GM23338 (cell line): Measurements from ENCODE around the gene PARD3. TPM values are rescaled to one million over a fixed set of nuclear protein-coding genes. Genes with fewer than 3 reads are reported as not detected.

ENCODE experiments used
- ATAC-seq: fragments of 200-7000 bp; cut with Tn5 transposase; 3 replicates; pipeline ENCODE4 v1.9.1; 2020
- DNase-seq: peaks from one replicate; pipeline ENCODE4 v3.0.0-alpha.2; 2015; ENCODE audit warnings: low spot score
- H2AFZ ChIP-seq: fragments of 200-600 bp; sonication (generic); 2 replicates; pipeline ENCODE4 v1.8.0; 2016; ENCODE audit warnings: antibody characterized with exemption, mild to moderate bottlenecking, moderate library complexity
- H3F3A ChIP-seq: fragments of 200-600 bp; sonication (generic); replicated peaks from 2 replicates; pipeline ENCODE4 v1.8.0; 2017; ENCODE audit warnings: antibody characterized with exemption, mixed run types, low read depth
- H3K27ac ChIP-seq: fragments of 200-600 bp; sonication (generic); 2 replicates; pipeline ENCODE4 v1.6.1; 2016; ENCODE audit warnings: low read depth
- H3K27me3 ChIP-seq: fragments of 200-600 bp; sonication (generic); 2 replicates; pipeline ENCODE4 v1.8.0; 2016; ENCODE audit warnings: mild to moderate bottlenecking, mixed run types, moderate library complexity; ENCODE audit not compliant: insufficient read depth
- H3K36me3 ChIP-seq: fragments of 200-600 bp; sonication (generic); 2 replicates; pipeline ENCODE4 v1.8.0; 2016; ENCODE audit warnings: mild to moderate bottlenecking; ENCODE audit not compliant: insufficient read depth
- H3K4me1 ChIP-seq: fragments of 200-600 bp; sonication (generic); 2 replicates; pipeline ENCODE4 v1.8.0; 2016; ENCODE audit warnings: mild to moderate bottlenecking, moderate library complexity; ENCODE audit not compliant: insufficient read depth
- H3K4me2 ChIP-seq: fragments of 200-600 bp; sonication (generic); 2 replicates; pipeline ENCODE4 v1.7.1; 2017; ENCODE audit warnings: mixed run types
- H3K4me3 ChIP-seq: fragments of 200-600 bp; sonication (generic); 2 replicates; pipeline ENCODE4 v1.6.1; 2016; ENCODE audit warnings: mixed run types
- H3K79me2 ChIP-seq: fragments of 200-600 bp; sonication (generic); replicated peaks from 2 replicates; pipeline ENCODE4 v1.8.0; 2017; ENCODE audit warnings: mild to moderate bottlenecking; ENCODE audit not compliant: insufficient read depth
- H3K9me2 ChIP-seq: fragments of 200-600 bp; sonication (generic); 2 replicates; pipeline ENCODE4 v1.8.0; 2017; ENCODE audit not compliant: insufficient read depth
- H4K20me1 ChIP-seq: fragments of 200-600 bp; sonication (generic); replicated peaks from 2 replicates; pipeline ENCODE4 v1.8.0; 2017; ENCODE audit warnings: mild to moderate bottlenecking; ENCODE audit not compliant: insufficient read depth
- H3K27ac Mint-ChIP-seq: 2 replicates; pipeline ENCODE4 v1.8.0; 2020; ENCODE audit warnings: inconsistent platforms, mild to moderate bottlenecking, moderate library complexity, mixed read lengths
- H3K27me3 Mint-ChIP-seq: 3 replicates; pipeline ENCODE4 v1.8.0; 2022; ENCODE audit warnings: low read depth, mild to moderate bottlenecking, moderate library complexity, mixed read lengths, inconsistent platforms; ENCODE audit not compliant: insufficient read depth, poor library complexity
- H3K36me3 Mint-ChIP-seq: 3 replicates; pipeline ENCODE4 v1.8.0; 2021; ENCODE audit warnings: low read depth, mild to moderate bottlenecking, inconsistent platforms, moderate library complexity, mixed read lengths
- H3K4me1 Mint-ChIP-seq: 3 replicates; pipeline ENCODE4 v1.8.0; 2020; ENCODE audit warnings: mild to moderate bottlenecking, inconsistent platforms, mixed read lengths
- H3K4me3 Mint-ChIP-seq: 3 replicates; pipeline ENCODE4 v1.8.0; 2021; ENCODE audit warnings: moderate library complexity, mild to moderate bottlenecking, inconsistent platforms, mixed read lengths
- H3K9me3 Mint-ChIP-seq: 3 replicates; pipeline ENCODE4 v1.8.0; 2020; ENCODE audit warnings: moderate library complexity, mild to moderate bottlenecking, inconsistent platforms, mixed read lengths
- CTCF ChIP-seq, 2 experiments: fragments of 200-600 bp in 1 of 2; sonication (generic) in 1 of 2; conservative IDR thresholded peaks; 2 replicates each; pipeline versions ENCODE4 v1.5.1 to v1.6.1; 2016 to 2017; ENCODE audit warnings: antibody characterized with exemption in 2 of 2, low read depth in 2 of 2, mild to moderate bottlenecking in 2 of 2, moderate library complexity in 1 of 2
- EZH2 ChIP-seq: fragments of 200-600 bp; sonication (generic); IDR thresholded peaks from one replicate; pipeline ENCODE4 v1.8.0; 2017; ENCODE audit warnings: antibody characterized with exemption, mild to moderate bottlenecking, low read depth; ENCODE audit not compliant: unreplicated experiment
- JUNB ChIP-seq: IDR thresholded peaks from one replicate; pipeline ENCODE4 v1.6.1; 2016; ENCODE audit warnings: antibody characterized with exemption; ENCODE audit not compliant: unreplicated experiment
- NANOG ChIP-seq: IDR thresholded peaks from 2 replicates; pipeline ENCODE4 v1.6.1; 2016; ENCODE audit warnings: antibody characterized with exemption, borderline replicate concordance
- POLR2AphosphoS5 ChIP-seq: IDR thresholded peaks from 2 replicates; pipeline ENCODE4 v1.6.1; 2016; ENCODE audit warnings: antibody characterized with exemption, low read depth
- STAT1 ChIP-seq: IDR thresholded peaks from one replicate; pipeline ENCODE4 v1.6.1; 2016; ENCODE audit warnings: antibody characterized with exemption; ENCODE audit not compliant: unreplicated experiment
- ZNF114 ChIP-seq: fragments of 250-450 bp; sonication (Bioruptor Pico); IDR thresholded peaks from 2 replicates; pipeline ENCODE4 v1.5.0; 2020; ENCODE audit warnings: mild to moderate bottlenecking, moderate library complexity
- ZNF462 ChIP-seq: fragments of 250-450 bp; sonication (Bioruptor Pico); IDR thresholded peaks from 2 replicates; pipeline ENCODE4 v1.5.0; 2020; ENCODE audit warnings: mild to moderate bottlenecking, moderate library complexity
- polyA plus RNA-seq: library from polyadenylated mRNA; unstranded; fragments of >200 nt; fragmentation: Nextera tagmentation; extraction: Ambion mirVana; gene quantifications from 2 replicates; pipeline ENCODE4 v1.2.1, GENCODE V29; 2016
- total RNA-seq: library from RNA; depleted of rRNA; stranded (reverse); fragments of >200 nt; shearing (Covaris generic); gene quantifications from 2 replicates; pipeline ENCODE4 v1.2.3, GENCODE V29; 2014

The PARD3 gene
- total and polyA plus RNA-seq, 2 experiments from 2014 or later: 30.2 to 51.4 TPM

- TF ChIP-seq ZNF462 (no peak), JUNB (no peak), CTCF (conservative IDR thresholded peaks at IDR 0.05; ENCODE audit: low read depth in 2 of 2) (no peak), STAT1 (no peak)
These were observed 624.5 kb downstream of the PARD3 start (continued) for GRCh38 chr10:34190580-34190979.

DNA sequence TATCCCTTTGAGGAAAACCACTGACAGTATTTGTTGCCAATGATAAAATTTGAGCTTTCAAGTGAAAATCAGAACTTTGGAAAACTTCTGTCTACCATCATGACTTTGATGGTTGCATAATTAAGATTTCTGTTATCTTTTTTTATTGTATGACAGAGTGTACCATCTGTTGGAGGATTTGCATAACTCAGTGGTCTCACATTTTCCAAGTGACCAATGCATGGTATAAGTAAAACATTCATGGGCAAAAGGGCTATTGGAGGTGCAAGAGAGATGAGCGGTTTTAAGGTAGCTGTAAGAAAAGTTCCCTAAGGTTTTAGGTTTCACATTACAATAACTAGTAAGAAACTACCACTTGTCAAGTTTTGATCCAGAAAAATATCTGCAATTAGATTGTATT lies 625.3 kb downstream of the PARD3 start:
- no peaks in the 10 kb centered on the region; the same call in 1 of the 2 replicates for H3K9me2 ChIP-seq
- no peaks in the 10 kb centered on the region for H3K79me2 ChIP-seq
- TF ChIP-seq ZNF114 (CRISPR knock-in tag): no peak
- TF ChIP-seq POLR2AphosphoS5: no peak
- no peak for TF ChIP-seq EZH2
- TF ChIP-seq NANOG: no peak
- no peak for TF ChIP-seq ZNF462

More for the DNA sequence above, 625.3 kb downstream of the PARD3 start:
- H2AFZ ChIP-seq: no peak overlapping the region
- H3K4me1 Mint-ChIP-seq: peaks cover 70% of the 10 kb centered on the region
- H3K27ac ChIP-seq: no peak overlapping the region
- no peaks in the 10 kb centered on the region for H3K27me3 ChIP-seq
- H3F3A ChIP-seq: no peaks in the 10 kb centered on the region
- H3K4me3 ChIP-seq: no peak overlapping the region
- H3K4me1 ChIP-seq: peaks cover 65% of the 10 kb centered on the region
- DNase-seq: no peak
- peaks cover 11% of the 10 kb centered on the region for H3K27me3 Mint-ChIP-seq
- no peak for ATAC-seq
- no peaks in the 10 kb centered on the region for H3K36me3 Mint-ChIP-seq
- no peaks in the 10 kb centered on the region for H4K20me1 ChIP-seq
- no peaks in the 10 kb centered on the region for H3K36me3 ChIP-seq
- H3K27ac Mint-ChIP-seq: no peak overlapping the region
- H3K9me3 Mint-ChIP-seq: no peaks in the 10 kb centered on the region
- no peak overlapping the region for H3K4me3 Mint-ChIP-seq
- H3K4me2 ChIP-seq: no peak overlapping the region
